Thoracic aorta (tissue), 2 donors: ENCODE measurements around the gene LSM2. TPM values are rescaled to one million over a fixed set of nuclear protein-coding genes. Genes with fewer than 3 reads are reported as not detected.
A peak's percentile ranks its signal among the peaks of the same experiment; 100 is the strongest.

ENCODE experiments used
- ATAC-seq: fragments of 150-250 bp; one replicate; pipeline ENCODE4 v1.8.0; 2017; ENCODE audit warnings: low read depth; ENCODE audit not compliant: insufficient number of reproducible peaks, low FRiP score
- DNase-seq: peaks from one replicate; pipeline ENCODE4 v3.0.0-alpha.2; 2020; ENCODE audit warnings: low spot score
- H3K27ac ChIP-seq, 2 donors: fragments of 200-600 bp; sonication (generic); 1 replicate in 1 of 2; 2 replicates in 1 of 2; pipeline ENCODE4 v1.5.1; 2016; ENCODE audit warnings: mild to moderate bottlenecking in 2 of 2, moderate library complexity in 2 of 2
- H3K27me3 ChIP-seq: fragments of 200-600 bp; sonication (generic); replicated peaks from 2 replicates; pipeline ENCODE4 v1.6.0; 2016; ENCODE audit warnings: mild to moderate bottlenecking; ENCODE audit not compliant: insufficient read depth
- H3K36me3 ChIP-seq: fragments of 200-600 bp; sonication (generic); one replicate; pipeline ENCODE4 v1.5.1; 2016
- H3K4me1 ChIP-seq, 2 donors: fragments of 200-600 bp; sonication (generic); 1 replicate in 1 of 2; 2 replicates in 1 of 2; pipeline versions ENCODE4 v1.5.1 to v1.6.0; 2016; ENCODE audit warnings: low read depth in 2 of 2, mild to moderate bottlenecking in 1 of 2; ENCODE audit not compliant: control insufficient read depth in 1 of 2
- H3K4me3 ChIP-seq: fragments of 200-600 bp; sonication (generic); 2 replicates; pipeline ENCODE4 v1.5.1; 2016; ENCODE audit warnings: mild to moderate bottlenecking
- H3K9me3 ChIP-seq: fragments of 200-600 bp; sonication (generic); 2 replicates; pipeline ENCODE4 v1.5.1; 2016
- CTCF ChIP-seq: fragments of 200-600 bp; sonication (generic); IDR thresholded peaks from one replicate; pipeline ENCODE4 v1.5.1; 2019; ENCODE audit warnings: antibody characterized with exemption
- total RNA-seq, 2 donors: library from RNA; depleted of rRNA; stranded (reverse); fragments of >200 nt; gene quantifications; one replicate each; pipeline versions ENCODE4 v1.1.0 to v1.2.3, GENCODE V29; 2016

Gene LSM2
- total RNA-seq, 2 donors from 2014 or later: 21.2 to 40.1 TPM

GRCh38 chr6:31778193-31778592, 28.6 kb downstream of the LSM2 start:
- peaks cover 28% of the 10 kb centered on the region for H3K36me3 ChIP-seq
- TF ChIP-seq CTCF: no peak
- peaks cover 6 to 9% of the 10 kb centered on the region in 2 donors for H3K4me1 ChIP-seq
- H3K27me3 ChIP-seq: no peaks in the 10 kb centered on the region
- no peak for ATAC-seq
- no peak for DNase-seq
- H3K27ac ChIP-seq: no peak overlapping the region
- H3K4me3 ChIP-seq: no peak overlapping the region
- no peaks in the 10 kb centered on the region for H3K9me3 ChIP-seq

- peaks cover 6 to 9% of the 10 kb centered on the region in 2 donors for H3K4me1 ChIP-seq
- no peaks in the 10 kb centered on the region for H3K9me3 ChIP-seq
- H3K36me3 ChIP-seq: peaks cover 23% of the 10 kb centered on the region
- H3K27me3 ChIP-seq: no peaks in the 10 kb centered on the region
- DNase-seq (no peak), ATAC-seq (no peak)
- H3K27ac ChIP-seq: no peak overlapping the region
- TF ChIP-seq CTCF: no peak
- H3K4me3 ChIP-seq: no peak overlapping the region
Observed at GRCh38 chr6:31777667-31778050, 29.1 kb downstream of the LSM2 start.

- TF ChIP-seq CTCF: no peak
- peaks cover 6 to 9% of the 10 kb centered on the region in 2 donors for H3K4me1 ChIP-seq
- H3K9me3 ChIP-seq: no peaks in the 10 kb centered on the region
- H3K27ac ChIP-seq: no peak within 1 kb of the TSS
- DNase-seq: peak; percentile 44
- H3K36me3 ChIP-seq: peaks cover 20% of the 10 kb centered on the region
- peak within 1 kb of the TSS; percentile 46 for H3K4me3 ChIP-seq
- ATAC-seq: no peak
- no peaks in the 10 kb centered on the region for H3K27me3 ChIP-seq
Observed at GRCh38 chr6:31776989-31777666, 29.6 kb downstream of the LSM2 start, which contains the start of gene VWA7. TSS of gene VWA7 (minus strand) at chr6:31777328. CDS start at chr6:31776779, 549 bp downstream.

GRCh38 chr6:31776485-31776988, 30.2 kb downstream of the LSM2 start:
- Histone ChIP-seq H3K27me3 (no peaks in the 10 kb centered on the region), H3K27ac (no peak overlapping the region), H3K36me3 (peaks cover 17% of the 10 kb centered on the region), H3K4me3 (peak overlapping the region; percentile 46), H3K9me3 (no peaks in the 10 kb centered on the region), H3K4me1 (peaks cover 6 to 9% of the 10 kb centered on the region in 2 donors)
- TF ChIP-seq CTCF: no peak
- ATAC-seq (no peak), DNase-seq (no peak)

- ATAC-seq: no peak
- H3K4me1 ChIP-seq: peaks cover 6 to 9% of the 10 kb centered on the region in 2 donors
- H3K27ac ChIP-seq: no peak overlapping the region
- DNase-seq: no peak
- H3K27me3 ChIP-seq: no peaks in the 10 kb centered on the region
- no peak overlapping the region for H3K4me3 ChIP-seq
- H3K9me3 ChIP-seq: no peaks in the 10 kb centered on the region
- H3K36me3 ChIP-seq: peaks cover 12% of the 10 kb centered on the region
- no peak for TF ChIP-seq CTCF
Observed at GRCh38 chr6:31775633-31776484, 30.9 kb downstream of the LSM2 start.
